ENCODE measurements around the gene SLC17A9.

DNA sequence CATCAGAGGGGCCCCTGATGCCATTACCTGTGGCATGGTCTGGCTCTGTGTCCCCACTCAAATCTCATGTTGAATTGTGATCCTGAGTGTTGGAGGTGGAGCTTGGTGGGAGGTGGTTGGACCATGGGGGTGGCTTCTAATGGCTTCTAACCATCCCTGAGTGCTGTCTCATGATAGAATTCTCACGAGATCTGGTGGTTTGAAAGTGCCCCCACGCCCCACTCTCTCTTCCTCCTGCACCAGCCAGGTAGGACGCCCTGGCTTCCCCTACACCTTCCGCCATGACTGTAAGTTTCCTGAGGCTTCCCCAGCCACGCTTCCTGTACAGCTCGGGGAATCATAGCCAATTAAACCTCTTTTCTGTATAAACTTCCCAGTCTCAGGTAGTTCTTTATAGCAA, 39.4 kb downstream of the SLC17A9 start:
- TF ChIP-seq ZNF274 (IDR thresholded peaks at IDR 0.05; ENCODE audit: low read depth, low read length) (no peak), YY1 (IDR thresholded peaks at IDR 0.05; ENCODE audit: insufficient read depth, insufficient read length) (no peak)

Data from NT2/D1 (cell line).